Stimulated activated effector memory CD8-positive, alpha-beta T cell treated with anti-CD3 and anti-CD28 coated beads, Interleukin-12 subunit alpha, Interleukin-12 subunit beta, amount 100 ng/mL, for 72 hours (primary cell): ENCODE data around the gene SRP14.
A peak's percentile ranks its signal among the peaks of the same experiment; 100 is the strongest.
"Not testable (repeated sequence)": the region's sequence is repeated elsewhere in the genome, so short reads cannot be mapped to it uniquely, and the experiment has no call there.

ENCODE experiments used
- ATAC-seq: fragments of 150-1000 bp; cut with Tn5 transposase; 2 replicates; pipeline ENCODE4 v1.10.0; 2021
- DNase-seq, 2 donors: peaks; one replicate each; pipeline ENCODE4 v3.0.0; 2021 to 2022; ENCODE audit warnings: low spot score in 2 of 2
- H3K27ac Mint-ChIP-seq: one replicate; pipeline ENCODE4 v1.8.0; 2022; ENCODE audit warnings: mild to moderate bottlenecking, mixed read lengths
- H3K36me3 Mint-ChIP-seq: one replicate; pipeline ENCODE4 v1.8.0; 2022; ENCODE audit warnings: mild to moderate bottlenecking, mixed read lengths
- H3K4me1 Mint-ChIP-seq: one replicate; pipeline ENCODE4 v1.8.0; 2022; ENCODE audit warnings: mixed read lengths
- H3K4me3 Mint-ChIP-seq: one replicate; pipeline ENCODE4 v1.8.0; 2022; ENCODE audit warnings: mild to moderate bottlenecking, mixed read lengths
- H3K9me3 Mint-ChIP-seq: one replicate; pipeline ENCODE4 v1.8.0; 2022; ENCODE audit warnings: mixed read lengths

SRP14 gene

DNA sequence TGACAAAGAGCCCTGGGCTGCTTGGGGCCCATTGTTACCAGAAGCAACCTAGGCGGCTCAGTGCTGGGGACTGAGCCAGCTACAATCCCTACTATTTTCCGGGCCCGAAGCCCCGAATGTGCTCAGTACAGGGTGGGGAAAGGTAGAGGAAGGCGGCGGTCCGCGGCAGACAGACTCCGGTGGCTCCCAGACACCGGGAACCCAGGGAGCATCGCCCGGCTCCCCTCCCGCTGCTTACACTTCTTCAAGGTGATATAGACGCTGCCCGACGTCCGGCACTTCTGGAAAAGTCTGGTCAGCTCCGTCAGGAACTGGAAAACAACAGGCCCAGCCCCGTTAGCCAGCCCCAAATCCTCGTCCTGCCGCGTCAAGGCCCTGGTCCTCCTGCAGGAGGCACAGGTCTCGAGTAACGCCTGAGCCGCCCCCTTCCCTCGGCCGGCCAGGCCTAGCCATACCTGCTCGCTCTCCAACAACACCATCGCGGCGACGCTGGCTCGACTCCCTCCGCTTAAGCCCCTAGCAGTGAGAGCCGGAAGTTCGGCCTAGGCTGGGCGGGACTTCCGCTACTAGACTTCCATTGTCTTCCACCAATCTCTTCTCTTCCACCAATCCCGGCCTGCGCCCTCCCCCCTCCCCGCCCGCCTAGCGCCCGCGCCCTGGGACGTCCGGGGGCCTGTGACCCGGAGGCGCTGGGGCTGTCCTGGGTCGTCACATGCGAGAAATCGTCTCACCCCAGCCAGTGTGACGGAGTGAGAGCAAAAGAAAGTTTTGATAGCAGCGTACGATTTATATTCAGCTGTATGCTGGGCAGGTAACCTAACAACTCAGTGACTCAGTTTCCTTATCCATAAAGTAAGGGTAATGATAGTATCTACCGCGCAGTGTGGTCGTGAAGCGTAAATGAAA lies at the start of gene SRP14:
Gene SRP14 (minus strand): TSS at position 544 of the 906 bp plus-strand sequence. CDS start 65 bp downstream, at position 479.
- Mint-ChIP-seq H3K27ac (peak within 1 kb of the TSS; percentile 99), H3K36me3 (peaks cover 46% of the 10 kb centered on the region), H3K4me3 (peak within 1 kb of the TSS; percentile 99), H3K4me1 (peaks cover 42% of the 10 kb centered on the region), H3K9me3 (no peaks in the 10 kb centered on the region)
- peak; percentile 76 to 95 for DNase-seq
- ATAC-seq, result peak; percentile 96

GRCh38 chr15:40087991-40088928 lies 49.3 kb upstream of the SRP14 start:
- ATAC-seq, result no peak
- H3K27ac Mint-ChIP-seq, result no peak overlapping the region

DNA sequence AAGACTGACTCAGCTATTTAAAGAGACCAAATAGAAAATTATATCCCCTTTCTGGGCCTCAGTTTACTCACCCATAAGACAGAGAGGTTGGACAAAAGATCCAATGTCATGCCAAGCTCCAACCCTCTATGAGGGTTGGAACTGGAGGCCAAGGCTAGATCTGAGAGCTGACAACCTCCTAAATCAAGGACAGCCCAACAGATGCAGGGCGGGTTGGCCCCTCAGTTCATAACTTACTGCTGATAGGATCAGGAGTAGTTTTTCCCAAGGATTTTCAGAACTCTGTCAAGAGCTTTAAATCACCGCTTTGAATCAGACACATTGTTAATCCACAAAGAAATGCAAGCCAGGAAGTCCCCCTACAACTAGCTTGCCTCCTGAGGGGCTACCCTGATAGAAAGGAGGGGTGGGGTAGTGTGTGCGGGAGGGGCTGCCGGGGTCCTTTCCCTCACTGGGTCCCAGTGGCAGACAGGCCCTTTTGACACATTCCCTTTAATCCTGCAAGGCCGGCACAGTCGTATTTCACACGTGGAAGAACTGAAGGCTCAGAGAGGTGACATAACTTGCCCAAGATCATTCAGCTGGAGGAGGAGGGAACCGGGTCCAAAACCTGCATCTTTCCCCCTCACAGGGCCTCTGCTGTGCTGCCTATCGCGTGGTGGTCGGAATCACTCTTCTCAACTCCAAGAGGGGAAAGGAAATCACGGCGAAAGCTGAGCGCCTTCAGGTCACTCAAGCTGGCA lies 48.3 kb upstream of the SRP14 start:
- ATAC-seq, result no peak
- H3K36me3 Mint-ChIP-seq, result peaks cover 10% of the 10 kb centered on the region
- H3K27ac Mint-ChIP-seq, result no peak overlapping the region
- H3K4me3 Mint-ChIP-seq, result no peak overlapping the region
- H3K4me1 Mint-ChIP-seq, result peaks cover 5% of the 10 kb centered on the region
- DNase-seq, result no peak
- H3K9me3 Mint-ChIP-seq, result no peaks in the 10 kb centered on the region

More at GRCh38 chr15:40087991-40088928, 49.3 kb upstream of the SRP14 start:
- Mint-ChIP-seq H3K4me3 (no peak overlapping the region), H3K9me3 (no peaks in the 10 kb centered on the region), H3K36me3 (peaks cover 10% of the 10 kb centered on the region), H3K4me1 (peaks cover 5% of the 10 kb centered on the region)
- no peak for DNase-seq

DNA sequence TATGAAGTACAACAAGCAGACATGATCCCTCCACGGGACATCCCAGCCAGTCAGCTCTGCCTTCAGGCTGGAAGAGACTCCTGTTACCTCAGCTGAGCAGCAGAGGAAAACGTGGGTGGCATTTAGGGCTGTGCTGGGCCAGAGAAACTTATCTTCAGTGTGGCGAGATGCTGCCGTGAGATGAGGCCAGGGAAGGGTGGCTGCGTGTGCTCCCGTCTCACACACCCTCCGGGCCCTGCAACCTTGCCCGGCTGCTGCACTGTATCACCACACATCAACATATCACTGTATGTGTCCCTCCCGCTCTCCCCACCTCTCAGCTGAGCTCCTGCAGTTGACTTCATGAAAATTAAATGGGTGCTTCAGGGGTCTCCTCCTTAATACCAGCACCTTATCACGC lies 46.3 kb upstream of the SRP14 start:
- no peak overlapping the region for H3K27ac Mint-ChIP-seq
- ATAC-seq, result peak; percentile 60
- no peak overlapping the region for H3K4me3 Mint-ChIP-seq
- no peak for DNase-seq
- H3K9me3 Mint-ChIP-seq, result no peaks in the 10 kb centered on the region
- H3K4me1 Mint-ChIP-seq, result peaks cover 15% of the 10 kb centered on the region
- H3K36me3 Mint-ChIP-seq, result no peaks in the 10 kb centered on the region

GRCh38 chr15:40084650-40085049 lies 45.7 kb upstream of the SRP14 start:
- Mint-ChIP-seq H3K4me3 (no peak overlapping the region), H3K9me3 (no peaks in the 10 kb centered on the region), H3K36me3 (no peaks in the 10 kb centered on the region), H3K27ac (no peak overlapping the region), H3K4me1 (peaks cover 18% of the 10 kb centered on the region)
- no peak for DNase-seq
- no peak for ATAC-seq

- no peak for ATAC-seq
- Mint-ChIP-seq H3K9me3 (no peaks in the 10 kb centered on the region), H3K4me3 (peak overlapping the region; percentile 33), H3K27ac (no peak overlapping the region), H3K4me1 (peaks cover 18% of the 10 kb centered on the region), H3K36me3 (no peaks in the 10 kb centered on the region)
- no peak for DNase-seq
Observed at GRCh38 chr15:40082195-40082883, 43.4 kb upstream of the SRP14 start.

DNA sequence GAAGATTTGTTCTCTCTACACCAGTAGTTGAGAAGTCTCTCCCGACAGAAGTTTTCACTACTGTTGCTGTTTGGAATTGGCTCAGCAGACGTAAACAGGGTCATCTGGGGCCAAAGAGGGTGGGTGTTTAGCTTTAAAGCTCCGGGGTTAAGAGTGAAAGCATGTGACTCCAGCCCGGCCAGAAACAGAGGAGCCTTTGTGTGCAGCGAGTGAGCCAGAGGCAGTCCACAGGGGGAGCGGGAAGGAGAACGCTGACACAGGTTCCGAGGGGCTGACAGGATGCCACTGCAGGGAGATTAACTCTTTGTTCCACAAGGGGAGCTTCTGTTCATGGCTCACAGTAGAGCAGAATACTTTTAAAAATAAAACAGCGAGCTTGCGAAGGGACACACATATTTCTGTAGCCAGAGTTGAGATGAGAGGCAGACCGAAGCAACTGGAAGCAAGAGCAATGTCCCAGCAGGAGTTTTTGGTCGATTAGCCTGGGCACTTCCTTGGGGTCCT lies 42.8 kb upstream of the SRP14 start:
- no peak for ATAC-seq
- Mint-ChIP-seq H3K4me3 (peak overlapping the region; percentile 33), H3K36me3 (no peaks in the 10 kb centered on the region), H3K27ac (peak overlapping the region; percentile 48), H3K4me1 (peaks cover 18% of the 10 kb centered on the region), H3K9me3 (no peaks in the 10 kb centered on the region)
- no peak for DNase-seq

GRCh38 chr15:40080847-40081246 lies 41.9 kb upstream of the SRP14 start:
- DNase-seq (no peak), ATAC-seq (no peak)
- H3K36me3 Mint-ChIP-seq, result no peaks in the 10 kb centered on the region
- no peak overlapping the region for H3K4me3 Mint-ChIP-seq
- peaks cover 18% of the 10 kb centered on the region for H3K4me1 Mint-ChIP-seq
- no peaks in the 10 kb centered on the region for H3K9me3 Mint-ChIP-seq
- no peak overlapping the region for H3K27ac Mint-ChIP-seq

DNA sequence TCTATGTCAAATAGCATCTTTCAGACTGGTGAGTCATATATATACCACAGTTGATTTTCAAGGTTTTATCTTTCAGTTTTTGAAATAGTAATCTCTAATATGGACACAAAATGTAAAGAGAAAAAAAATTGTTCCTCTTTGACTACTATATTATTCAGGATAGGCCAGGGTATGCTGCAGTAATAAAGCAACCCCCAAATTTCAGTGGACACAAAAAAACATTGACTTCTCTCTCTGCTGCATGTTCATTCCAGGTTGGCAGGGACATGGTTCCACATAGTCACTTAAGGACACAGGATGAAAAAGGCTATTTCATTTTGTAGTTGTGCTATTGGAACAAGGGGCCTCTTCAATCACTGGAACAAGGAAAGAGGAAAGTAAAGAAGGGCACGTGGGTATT lies 41.1 kb upstream of the SRP14 start:
- ATAC-seq, result no peak
- H3K4me1 Mint-ChIP-seq, result peaks cover 24% of the 10 kb centered on the region
- no peak overlapping the region for H3K4me3 Mint-ChIP-seq
- H3K27ac Mint-ChIP-seq, result no peak overlapping the region
- no peaks in the 10 kb centered on the region for H3K36me3 Mint-ChIP-seq
- no peak for DNase-seq
- H3K9me3 Mint-ChIP-seq, result no peaks in the 10 kb centered on the region

GRCh38 chr15:40079456-40079855 lies 40.5 kb upstream of the SRP14 start:
- H3K4me3 Mint-ChIP-seq, result no peak overlapping the region
- DNase-seq (no peak), ATAC-seq (no peak)
- H3K27ac Mint-ChIP-seq, result no peak overlapping the region
- no peaks in the 10 kb centered on the region for H3K36me3 Mint-ChIP-seq
- no peaks in the 10 kb centered on the region for H3K9me3 Mint-ChIP-seq
- peaks cover 24% of the 10 kb centered on the region for H3K4me1 Mint-ChIP-seq

DNA sequence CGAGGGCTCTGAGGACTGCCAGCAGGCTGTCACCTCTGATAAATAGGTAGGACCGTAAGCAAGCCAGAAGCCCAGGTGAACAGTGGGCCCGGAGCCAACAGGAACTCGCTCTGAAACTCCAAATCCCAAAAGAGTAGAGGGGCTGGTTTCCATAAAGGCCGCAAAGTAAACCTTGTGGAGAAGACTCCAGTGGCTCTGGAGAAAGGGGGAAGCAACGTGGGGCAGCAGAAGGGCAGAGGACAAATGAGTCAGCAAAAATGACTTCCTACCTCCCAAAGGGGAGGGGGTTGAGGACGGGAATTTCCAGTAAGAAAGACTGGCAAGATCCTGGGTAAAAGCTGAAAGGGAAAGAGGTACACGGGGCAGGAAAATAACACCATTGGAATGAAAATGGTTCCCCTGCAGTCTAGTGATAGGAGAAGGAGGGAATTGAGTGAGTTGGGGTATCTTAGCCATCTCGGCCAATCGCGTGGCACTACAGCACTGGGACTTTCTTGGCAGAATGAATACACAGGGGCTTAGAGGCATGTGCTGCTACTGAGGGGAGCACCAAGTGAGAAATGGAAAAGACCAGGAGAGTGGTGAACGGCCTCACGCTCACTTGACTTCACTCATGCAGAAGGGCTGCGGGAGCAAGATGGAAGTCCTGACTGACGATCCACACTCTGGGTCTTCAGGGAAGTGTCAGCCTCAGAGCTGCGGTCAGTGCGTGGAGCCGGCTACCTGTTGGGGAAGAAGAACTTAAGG lies 36.5 kb upstream of the SRP14 start:
- Mint-ChIP-seq H3K4me1 (peaks cover 22% of the 10 kb centered on the region), H3K9me3 (no peaks in the 10 kb centered on the region), H3K4me3 (no peak overlapping the region), H3K36me3 (peaks cover 8% of the 10 kb centered on the region), H3K27ac (peak overlapping the region; percentile 24)
- ATAC-seq (no peak), DNase-seq (no peak)

DNA sequence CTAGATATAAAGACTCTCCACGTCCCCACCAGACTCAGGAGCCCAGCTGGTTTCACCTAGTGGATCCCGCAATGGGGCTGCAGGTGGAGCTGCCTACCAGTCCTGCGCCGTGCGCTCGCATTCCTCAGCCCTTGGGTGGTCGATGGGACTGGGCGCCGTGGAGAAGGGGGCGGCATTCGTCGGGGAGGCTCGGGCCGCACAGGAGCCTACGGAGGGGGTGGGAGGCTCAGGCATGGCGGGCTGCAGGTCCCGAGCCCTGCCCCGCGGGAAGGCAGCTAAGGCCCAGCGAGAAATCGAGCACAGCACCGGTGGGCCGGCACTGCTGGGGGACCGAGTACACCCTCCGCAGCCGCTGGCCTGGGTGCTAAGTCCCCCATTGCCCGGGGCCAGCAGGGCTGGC lies 35.7 kb upstream of the SRP14 start:
- H3K4me1 Mint-ChIP-seq, result peaks cover 17% of the 10 kb centered on the region
- H3K4me3 Mint-ChIP-seq, DNase-seq, H3K36me3 Mint-ChIP-seq, ATAC-seq, H3K9me3 Mint-ChIP-seq, H3K27ac Mint-ChIP-seq: not testable (repeated sequence)

DNA sequence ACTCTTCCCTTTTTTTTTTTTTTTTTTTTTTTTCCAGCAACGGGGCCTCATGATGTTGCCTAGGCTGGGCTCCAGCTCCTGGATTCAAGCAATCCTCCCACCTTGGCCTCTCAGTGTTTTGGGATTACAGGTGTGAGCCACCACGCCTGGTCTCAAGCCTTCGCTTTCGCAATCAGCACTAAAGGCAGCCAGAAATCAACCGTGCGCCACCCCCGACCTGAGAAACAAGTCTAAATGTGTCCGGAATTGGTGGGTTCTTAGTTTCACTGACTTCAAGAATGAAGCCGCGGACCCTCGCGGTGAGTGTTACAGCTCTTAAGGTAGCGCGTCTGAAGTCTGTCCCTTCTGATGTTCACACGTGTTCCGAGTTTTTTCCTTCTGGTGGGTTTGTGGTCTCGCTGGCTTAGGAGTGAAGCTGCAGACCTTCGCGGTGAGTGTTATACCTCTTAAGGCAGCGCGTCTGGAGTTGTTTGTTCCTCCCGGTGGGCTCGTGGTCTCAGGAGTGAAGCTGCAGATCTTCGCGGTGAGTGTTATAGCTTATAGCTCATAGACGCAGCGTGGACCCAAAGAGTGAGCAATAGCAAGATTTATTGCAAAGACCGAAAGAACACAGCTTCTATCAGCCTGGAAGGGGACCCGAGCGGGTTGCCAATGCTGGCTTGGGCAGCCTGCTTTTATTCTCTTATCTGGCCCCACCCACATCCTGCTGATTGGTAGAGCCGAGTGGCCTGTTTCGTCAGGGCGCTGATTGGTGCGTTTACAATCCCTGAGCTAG lies 34.9 kb upstream of the SRP14 start:
- ATAC-seq, result peak; percentile 50
- not testable (repeated sequence) for H3K9me3 Mint-ChIP-seq, H3K36me3 Mint-ChIP-seq, DNase-seq
- H3K4me1 Mint-ChIP-seq, result peaks cover 17% of the 10 kb centered on the region
- peak overlapping the region; percentile 70 for H3K27ac Mint-ChIP-seq
- peak overlapping the region; percentile 72 for H3K4me3 Mint-ChIP-seq
